Measurements from ENCODE around the gene HEATR3.

HEATR3 gene

DNA sequence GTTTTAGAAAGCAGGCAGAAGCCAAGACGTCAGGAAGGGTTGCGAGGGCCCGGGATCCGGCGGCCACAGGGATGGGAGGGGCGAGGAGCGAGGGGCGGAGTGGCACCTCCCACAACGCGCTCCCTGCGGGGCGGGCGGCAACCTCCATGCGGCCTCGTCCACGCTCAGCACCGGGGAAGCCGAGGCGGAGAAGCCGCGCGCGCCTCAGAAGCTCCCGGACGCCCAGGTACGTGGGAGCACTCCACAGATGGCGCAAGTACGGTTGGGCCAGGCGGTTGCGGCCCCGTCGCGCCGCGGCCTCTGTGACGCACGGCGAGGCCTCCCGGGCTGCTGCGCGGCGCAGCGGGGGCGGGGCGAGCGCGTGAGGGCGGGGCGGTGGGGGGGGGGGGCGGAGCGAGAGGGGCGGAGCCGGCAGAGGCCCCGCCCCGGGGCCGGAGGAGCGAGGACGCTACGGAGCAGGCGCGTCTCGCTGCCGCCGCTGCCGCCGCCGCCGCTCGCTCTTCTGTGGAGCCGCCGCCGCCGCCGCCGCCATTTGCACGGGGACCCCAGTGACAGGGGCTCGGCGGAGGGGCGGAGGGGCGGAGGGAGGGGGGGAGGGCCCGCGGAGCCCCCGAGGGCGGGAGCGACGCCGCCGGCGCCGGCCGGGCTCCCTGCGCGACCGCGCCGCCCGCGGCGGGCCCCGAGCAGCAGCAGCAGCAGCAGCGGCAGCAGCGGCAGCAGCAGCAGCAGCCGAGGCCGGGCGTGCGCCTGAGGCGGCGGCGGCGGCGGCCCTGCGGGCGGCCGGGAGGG lies 87.2 kb downstream of the HEATR3 start, which contains the start of gene TENT4B:
TSS of gene TENT4B (plus strand) at position 500 of the 789 bp plus-strand sequence. CDS start 316 bp downstream, outside the sequence.
- DNase-seq (ENCODE audit: low read depth in 2 of 2) = peak; percentile 67 to 71

- DNase-seq (ENCODE audit: low read depth in 2 of 2) = no peak
These were observed 88.0 kb downstream of the HEATR3 start for GRCh38 chr16:50153596-50154419.

DNA sequence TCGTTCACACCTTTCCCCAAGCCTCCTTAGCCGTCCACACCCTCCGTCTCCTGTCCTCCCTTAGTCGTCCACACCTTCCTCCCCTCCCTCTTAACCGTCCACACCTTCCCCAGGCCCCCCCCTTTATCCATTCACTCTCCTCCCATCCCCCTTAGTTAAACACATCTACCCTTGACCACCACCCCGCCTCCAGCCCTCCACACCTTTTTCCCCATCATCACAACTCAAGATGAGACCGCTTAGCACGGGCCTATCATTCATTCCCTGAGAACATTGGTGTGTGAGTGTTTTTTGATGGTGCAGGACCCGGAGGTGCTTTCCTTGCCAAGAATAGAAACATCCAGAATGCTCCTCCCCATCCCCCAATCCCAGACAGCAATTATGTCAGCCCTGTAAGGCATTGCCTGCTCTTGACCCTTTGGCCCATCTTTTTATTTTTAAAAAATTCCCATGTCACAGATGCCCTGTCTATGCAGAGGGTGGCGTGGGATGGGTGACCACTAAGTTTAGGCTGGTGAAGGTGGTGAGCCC lies 88.7 kb downstream of the HEATR3 start:
- no peak for DNase-seq (ENCODE audit: low read depth in 2 of 2)

- no peak for DNase-seq (ENCODE audit: low read depth in 2 of 2)
These were observed 90.2 kb downstream of the HEATR3 start for GRCh38 chr16:50155925-50156324.
